GM19043 (cell line): ENCODE results near the gene NR3C2.
A peak's percentile ranks its signal among the peaks of the same experiment; 100 is the strongest.

ENCODE experiments used
- ATAC-seq: cut with Tn5 transposase; IDR thresholded peaks from one replicate; pipeline ENCODE4 v1.9.1; 2021; ENCODE audit warnings: low read depth; ENCODE audit not compliant: unreplicated experiment

NR3C2 gene

GRCh38 chr4:148061141-148061481 is 381.1 kb downstream of the NR3C2 start:
- ATAC-seq = no peak

- no peak for ATAC-seq
These were observed 381.7 kb downstream of the NR3C2 start for GRCh38 chr4:148060264-148061140.

DNA sequence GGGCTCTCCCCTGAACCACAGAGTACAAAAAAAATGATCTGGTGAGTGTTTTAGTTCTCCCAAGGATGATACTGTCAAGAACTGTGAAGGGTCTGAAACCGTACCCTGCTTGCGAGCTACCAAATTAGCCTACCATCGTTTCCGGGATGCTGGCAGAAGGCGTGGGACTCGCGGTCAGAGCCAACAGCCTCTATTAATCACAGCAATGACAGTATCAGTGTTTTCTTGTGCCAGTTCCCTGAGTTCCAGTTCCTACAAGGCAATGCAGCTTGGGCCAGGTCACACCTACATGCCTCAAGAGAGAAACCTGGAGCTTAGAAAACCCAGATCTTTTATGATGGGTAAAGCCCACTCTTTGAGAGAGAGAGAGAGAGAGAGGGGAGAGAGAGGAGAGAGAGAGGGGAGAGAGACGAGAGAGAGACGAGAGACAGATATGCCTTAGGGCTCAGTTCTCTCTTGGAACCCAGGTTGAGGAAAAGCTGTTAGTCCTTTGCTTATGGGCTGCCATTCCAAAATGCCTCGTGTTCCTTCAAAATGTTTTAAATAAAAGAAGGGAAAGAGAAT is 382.5 kb downstream of the NR3C2 start:
- ATAC-seq = no peak

DNA sequence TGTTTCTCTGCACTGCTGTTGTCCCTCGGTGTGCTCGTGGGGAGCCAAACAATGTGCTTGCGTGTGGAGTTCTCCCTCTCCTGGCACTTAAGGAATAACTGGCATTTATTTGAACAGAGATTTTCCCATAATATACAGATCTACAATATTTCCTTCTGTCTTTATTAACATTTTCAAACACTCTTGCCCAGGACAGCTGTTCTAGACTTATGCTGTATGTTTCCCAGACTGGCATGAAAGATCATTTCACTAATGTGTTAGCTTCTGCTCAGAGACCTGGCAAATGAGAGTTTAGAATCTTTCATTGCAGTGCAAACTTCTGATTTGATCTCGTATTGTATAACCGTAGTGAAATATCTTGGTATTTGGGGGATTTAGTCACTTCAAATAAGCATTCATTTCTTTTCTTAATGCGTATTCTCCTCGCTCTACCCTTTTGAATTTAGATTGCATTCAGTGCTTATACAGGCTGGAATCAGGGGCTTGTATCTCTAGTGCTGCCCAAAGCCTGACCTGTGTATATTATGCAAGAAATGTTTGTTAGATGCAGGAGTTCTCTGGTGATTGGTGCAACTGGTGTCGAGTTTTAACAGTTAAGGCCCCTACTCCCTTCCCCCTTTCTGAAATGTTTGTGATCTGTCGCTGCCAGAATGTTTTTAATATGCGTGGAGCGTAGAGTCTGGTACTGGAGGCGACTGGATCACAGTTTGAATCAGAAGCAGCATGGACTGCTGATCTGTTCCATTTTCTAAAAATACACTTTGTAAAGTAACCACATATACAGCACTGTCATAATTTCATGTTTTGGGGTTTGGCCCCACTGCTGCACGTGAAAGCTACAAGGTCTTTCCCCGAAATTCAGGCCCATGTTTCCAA is 384.0 kb downstream of the NR3C2 start:
- ATAC-seq = no peak

- peak; percentile 45 for ATAC-seq
These were observed 384.7 kb downstream of the NR3C2 start for GRCh38 chr4:148057516-148057915.

DNA sequence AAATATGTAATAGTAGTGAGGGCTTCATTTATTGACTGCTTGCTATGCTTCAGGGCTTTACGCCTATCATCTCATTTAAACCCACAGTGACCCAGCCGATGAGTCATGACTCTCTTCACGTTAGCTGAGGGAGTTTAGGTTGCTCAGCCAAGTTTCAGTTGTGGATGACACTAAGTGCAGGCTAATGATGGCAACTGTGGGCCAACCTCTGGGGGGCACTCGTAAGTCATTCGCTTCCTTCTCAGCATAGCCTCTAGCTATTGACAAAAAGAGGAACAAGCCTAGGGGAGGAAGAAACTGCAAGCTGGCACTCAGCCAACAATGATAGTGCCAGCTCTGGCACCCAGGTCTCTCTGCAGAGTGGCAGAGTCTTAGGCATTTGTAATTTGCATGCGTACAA is 385.3 kb downstream of the NR3C2 start:
- ATAC-seq = peak; percentile 70

DNA sequence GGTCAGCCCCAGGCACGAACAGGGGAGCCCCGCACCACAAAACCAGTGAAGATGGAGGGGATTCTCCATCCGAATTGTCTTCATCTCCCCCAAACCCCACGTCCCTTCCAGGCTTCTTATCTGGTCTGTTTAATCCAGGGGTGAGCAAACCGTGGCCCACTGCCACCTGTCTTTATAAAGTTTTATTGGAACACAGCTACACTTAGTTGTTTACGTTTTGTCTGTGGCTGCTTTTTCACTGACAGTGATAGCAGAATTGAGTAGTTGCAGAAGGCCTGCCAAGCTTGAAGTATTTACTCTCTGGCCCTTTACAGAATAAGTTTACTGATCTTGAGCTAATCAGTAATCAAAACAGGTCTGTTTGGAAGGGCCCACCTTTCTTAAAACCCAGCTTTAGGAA is 386.4 kb downstream of the NR3C2 start:
- ATAC-seq = peak; percentile 19

DNA sequence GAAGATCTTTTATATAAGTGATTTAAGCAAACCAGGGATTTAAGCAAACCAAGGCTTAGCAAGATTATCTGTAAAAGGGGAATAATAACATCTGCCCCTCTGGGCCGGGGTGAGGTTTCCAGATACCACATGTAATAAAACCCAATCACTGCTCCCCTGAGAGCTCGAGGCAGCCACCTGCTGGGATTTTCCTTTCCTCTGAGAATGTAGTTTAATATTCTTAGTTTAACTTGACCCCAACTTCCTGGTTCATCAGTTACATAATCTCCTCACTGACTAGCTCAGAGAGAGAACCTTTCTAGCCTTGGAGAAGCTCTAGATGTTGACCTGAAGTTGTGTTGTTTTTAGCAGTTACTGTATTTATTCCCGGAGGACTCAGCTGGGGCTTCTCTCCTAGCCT is 387.9 kb downstream of the NR3C2 start:
- ATAC-seq = no peak

DNA sequence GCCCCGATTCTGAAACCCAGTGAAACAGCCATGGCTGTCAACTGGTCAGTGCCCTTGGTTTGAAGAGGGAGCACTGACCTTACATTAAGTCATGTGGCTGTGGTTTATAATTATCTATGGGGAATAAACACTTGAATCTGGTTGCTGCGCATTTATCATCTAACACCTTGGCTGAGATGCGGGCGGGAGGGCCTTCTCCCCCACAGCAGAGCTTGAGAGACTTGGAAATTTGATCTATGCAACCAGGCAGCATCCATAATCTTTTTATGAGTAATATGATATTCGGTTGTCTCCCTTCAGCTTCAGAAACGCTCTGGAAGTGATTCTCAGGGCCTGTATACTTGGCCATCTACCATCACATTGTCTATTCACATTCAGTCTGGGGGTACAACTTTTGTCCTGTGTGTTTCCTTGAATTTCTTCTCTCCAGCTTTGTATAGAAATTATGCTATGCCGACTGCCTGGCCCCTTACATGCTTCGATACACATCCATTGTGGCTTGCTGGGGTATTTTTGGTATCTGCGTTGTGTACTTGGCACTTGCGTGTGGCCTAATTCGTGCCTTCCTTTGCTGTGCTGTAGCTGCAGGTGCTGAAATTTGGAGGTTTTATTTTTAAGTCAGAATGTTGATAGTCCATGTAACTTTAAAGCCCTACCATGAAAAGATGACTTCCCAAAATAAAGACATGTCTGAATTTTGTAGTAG is 388.8 kb downstream of the NR3C2 start:
- ATAC-seq = no peak

GRCh38 chr4:148052448-148052847 is 389.8 kb downstream of the NR3C2 start:
- no peak for ATAC-seq

DNA sequence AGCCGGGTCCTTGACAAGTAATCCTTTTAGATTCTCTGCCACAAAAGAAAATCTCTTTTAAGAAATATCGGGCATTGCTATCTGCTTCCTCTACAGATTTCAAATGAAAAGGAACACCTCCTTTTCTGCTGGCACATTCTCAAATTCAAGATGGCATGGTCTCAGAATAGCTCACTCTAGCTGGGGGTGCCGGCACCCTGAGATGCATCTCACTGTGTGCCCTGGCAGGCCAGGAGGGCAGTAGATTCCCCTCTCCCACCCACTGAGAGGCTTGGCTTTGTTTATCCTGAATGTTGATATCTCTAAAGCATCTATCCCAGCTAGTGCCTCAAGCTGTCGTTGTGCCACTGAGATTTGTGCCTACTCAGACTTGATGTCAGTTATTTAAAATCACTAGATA is 390.8 kb downstream of the NR3C2 start:
- no peak for ATAC-seq

- ATAC-seq = no peak
These were observed 393.6 kb downstream of the NR3C2 start for GRCh38 chr4:148048598-148048997.

DNA sequence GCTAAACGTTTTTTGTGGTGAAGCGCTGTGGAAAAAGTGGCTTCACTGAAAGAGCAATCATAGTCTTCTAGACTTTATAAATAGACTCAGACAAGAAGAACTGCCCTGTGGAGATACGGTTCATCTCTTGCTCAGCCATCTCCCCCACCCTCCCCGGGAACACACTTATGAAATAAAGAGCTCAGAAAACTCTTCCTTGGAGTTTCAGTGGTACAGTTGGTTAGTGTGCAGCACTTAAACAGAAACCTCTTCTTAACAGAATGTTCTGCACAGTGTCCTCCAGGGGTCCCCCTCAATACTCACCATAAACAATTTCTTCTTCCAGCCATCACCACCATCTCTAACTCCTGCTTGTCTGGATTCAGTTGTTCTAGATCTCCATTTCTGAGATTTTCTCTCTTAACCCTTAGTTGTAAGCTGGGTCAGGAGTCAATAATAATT is 397.3 kb downstream of the NR3C2 start:
- peak; percentile 93 for ATAC-seq

DNA sequence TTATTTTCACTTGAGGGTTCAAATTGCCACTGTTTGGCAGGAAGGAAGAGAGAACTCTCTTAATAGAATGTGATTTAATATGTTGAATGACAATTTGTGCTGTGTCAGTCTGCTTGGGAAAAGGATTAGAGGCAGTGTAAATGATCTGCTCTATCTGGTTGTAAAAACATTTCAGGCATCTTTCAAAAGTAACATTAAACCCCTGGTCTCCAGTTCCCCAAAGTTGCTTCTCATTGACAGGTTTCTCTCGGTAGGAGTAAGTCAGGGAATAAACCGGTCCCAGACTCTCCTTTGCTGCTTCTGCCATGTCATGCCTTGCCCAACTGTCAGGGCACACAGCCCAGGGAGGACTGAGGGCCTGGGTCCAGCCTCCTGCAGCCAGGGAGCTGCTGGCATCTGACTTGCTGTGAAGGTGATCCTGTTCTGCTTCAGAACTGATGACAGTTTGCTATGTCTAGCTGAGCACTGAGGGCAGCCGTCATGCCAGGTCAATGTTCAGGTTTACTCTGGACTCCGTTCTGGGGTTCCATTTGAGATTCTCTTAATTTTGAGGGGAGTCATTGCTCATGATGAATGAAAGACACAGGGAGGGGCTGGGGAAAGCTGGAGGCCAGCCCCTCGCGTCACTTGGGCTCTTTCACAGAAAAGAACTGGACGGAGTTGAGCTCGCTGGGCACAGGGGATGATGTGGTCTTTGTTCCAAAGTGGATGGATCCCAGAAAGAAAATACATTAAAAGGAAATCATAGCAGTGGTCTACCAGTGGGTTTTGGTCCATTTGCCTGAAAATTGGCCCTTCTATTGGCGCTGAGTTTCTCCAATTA is 397.9 kb downstream of the NR3C2 start:
- no peak for ATAC-seq

GRCh38 chr4:148041606-148042329 is 400.4 kb downstream of the NR3C2 start:
- ATAC-seq = no peak

DNA sequence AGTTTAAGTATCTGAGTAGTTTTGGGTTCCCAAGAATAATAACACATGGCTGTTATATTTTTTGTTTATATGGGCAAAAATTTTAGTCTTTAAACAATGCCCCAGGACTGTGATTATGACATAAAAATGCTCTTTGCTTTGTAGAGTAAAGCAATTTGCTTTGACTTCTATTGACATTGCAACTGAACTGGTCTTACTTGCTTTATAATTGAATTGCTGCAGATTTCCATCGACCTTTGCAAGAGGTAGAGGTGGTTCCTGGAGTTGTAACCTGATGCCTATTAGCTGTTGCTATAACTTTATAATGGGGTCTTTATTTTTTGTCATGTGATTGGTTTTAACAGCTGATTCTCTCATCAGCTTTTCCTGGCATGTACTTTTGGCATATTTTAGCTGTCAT is 407.4 kb downstream of the NR3C2 start:
- no peak for ATAC-seq

DNA sequence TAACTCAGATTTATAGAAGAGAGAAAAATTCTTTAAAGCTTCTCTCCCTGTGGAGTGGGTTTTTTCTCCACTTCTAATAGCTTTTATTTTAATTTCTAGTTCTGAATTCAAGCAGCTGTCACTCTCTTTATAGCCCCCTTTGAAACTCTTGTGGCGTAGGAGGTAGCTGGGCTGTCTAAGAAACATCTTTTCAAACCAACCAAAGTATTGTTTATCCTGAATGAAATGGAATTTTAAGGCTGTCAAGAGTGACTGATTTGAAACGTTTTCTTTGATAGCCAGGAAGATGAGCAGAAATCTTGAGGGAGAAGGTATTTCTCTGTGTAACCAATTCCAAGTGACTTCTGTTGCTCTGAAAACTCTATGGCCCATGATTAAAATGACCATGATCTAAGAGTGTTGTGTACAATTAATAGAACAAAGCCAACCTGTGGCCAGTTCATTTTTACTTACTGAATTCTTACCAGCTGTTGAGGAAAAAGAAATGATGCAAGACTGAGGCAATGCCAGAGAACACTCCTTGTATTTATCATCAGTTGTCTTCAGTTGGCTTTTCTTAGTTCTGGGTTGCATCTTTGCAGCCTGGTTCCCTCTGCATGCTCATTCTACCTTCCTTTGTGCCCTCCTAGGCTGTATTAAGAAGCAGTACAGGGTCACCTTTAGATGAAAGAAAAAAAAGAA is 411.9 kb downstream of the NR3C2 start:
- ATAC-seq = no peak

- ATAC-seq = no peak
These were observed 412.4 kb downstream of the NR3C2 start for GRCh38 chr4:148029781-148030180.
